ENCODE data around the gene ARHGAP22.

ARHGAP22 gene

GRCh38 chr10:48485711-48486110 is 119.2 kb downstream of the ARHGAP22 start:
- TF ChIP-seq ZFX (IDR thresholded peaks at IDR 0.05; ENCODE audit: borderline replicate concordance) (no peak), CTCF (IDR thresholded peaks at IDR 0.05) (no peak)
- no peak overlapping the region for H3K27ac ChIP-seq

DNA sequence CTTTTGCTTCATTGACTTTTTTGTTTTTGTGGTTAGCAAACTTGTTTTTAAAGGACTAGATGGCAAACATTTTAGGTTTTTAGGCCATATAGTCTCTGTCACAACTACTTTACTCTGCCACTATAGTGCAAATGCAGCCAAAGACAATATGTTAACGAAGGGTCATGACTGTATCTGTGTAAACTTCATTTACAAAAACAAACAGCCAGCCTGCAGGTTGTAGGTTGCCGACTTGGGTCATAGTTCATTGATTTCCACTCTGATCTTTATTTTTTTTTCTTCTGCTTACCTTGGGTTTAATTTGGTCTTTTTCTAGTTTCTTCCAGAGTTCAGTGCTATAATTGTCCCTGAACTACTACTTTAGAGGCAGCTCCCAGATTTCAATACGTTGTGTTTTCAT is 120.0 kb downstream of the ARHGAP22 start:
- TF ChIP-seq CTCF (IDR thresholded peaks at IDR 0.05): no peak
- TF ChIP-seq ZFX (IDR thresholded peaks at IDR 0.05; ENCODE audit: borderline replicate concordance): no peak
- H3K27ac ChIP-seq: no peak overlapping the region

DNA sequence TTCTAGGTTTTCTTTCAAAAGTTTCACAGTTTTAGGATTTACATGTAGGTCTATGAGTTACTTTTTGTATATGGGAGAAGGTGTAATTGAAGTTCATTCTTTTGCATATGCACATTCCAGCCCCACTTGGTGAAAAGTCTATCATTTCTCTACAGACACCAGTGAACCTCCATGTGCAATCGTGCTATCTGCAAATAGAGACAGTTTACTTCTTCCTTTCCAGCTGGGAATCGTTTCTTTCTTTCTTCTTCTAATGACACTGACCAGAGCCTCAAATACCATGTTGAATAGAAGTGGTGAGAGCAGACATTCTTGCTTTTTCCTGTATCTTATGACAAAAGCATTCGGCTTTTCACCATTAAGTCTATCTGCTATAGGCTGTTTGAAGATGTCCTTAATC is 122.7 kb downstream of the ARHGAP22 start:
- H3K27ac ChIP-seq: no peak overlapping the region
- TF ChIP-seq CTCF (IDR thresholded peaks at IDR 0.05): no peak
- TF ChIP-seq ZFX (IDR thresholded peaks at IDR 0.05; ENCODE audit: borderline replicate concordance): no peak

- TF ChIP-seq CTCF (IDR thresholded peaks at IDR 0.05): no peak
- TF ChIP-seq ZFX (IDR thresholded peaks at IDR 0.05; ENCODE audit: borderline replicate concordance): no peak
- no peak overlapping the region for H3K27ac ChIP-seq
Measured at GRCh38 chr10:48481385-48481784, 123.5 kb downstream of the ARHGAP22 start.

GRCh38 chr10:48480397-48481374 is 124.2 kb downstream of the ARHGAP22 start:
- no peak overlapping the region for H3K27ac ChIP-seq
- TF ChIP-seq ZFX (IDR thresholded peaks at IDR 0.05; ENCODE audit: borderline replicate concordance) (no peak), CTCF (IDR thresholded peaks at IDR 0.05) (no peak)

- TF ChIP-seq CTCF (IDR thresholded peaks at IDR 0.05) (no peak), ZFX (IDR thresholded peaks at IDR 0.05; ENCODE audit: borderline replicate concordance) (no peak)
- no peak overlapping the region for H3K27ac ChIP-seq
Measured at GRCh38 chr10:48478980-48479811, 125.7 kb downstream of the ARHGAP22 start.
